SK-N-SH (cell line): ENCODE measurements around the gene CYP2F1.

Experiments used
- CHD2 ChIP-seq: fragments of 150-350 bp; IDR thresholded peaks from 2 replicates; pipeline ENCODE4 v1.6.1; 2018; ENCODE audit warnings: low read length; ENCODE audit not compliant: partially characterized antibody
- EP300 ChIP-seq, 2 experiments: IDR thresholded peaks; 2 replicates each; pipeline versions ENCODE4 v1.4.0 to v1.6.1; 2012; ENCODE audit warnings: borderline replicate concordance in 1 of 2, low read depth in 1 of 2, low read length in 1 of 2
- JUND ChIP-seq: IDR thresholded peaks from 2 replicates; pipeline ENCODE4 v1.4.0; 2012
- MXI1 ChIP-seq: IDR thresholded peaks from 2 replicates; pipeline ENCODE4 v1.6.1; 2012; ENCODE audit warnings: mild to moderate bottlenecking, low read depth, low read length, improper control_type of control experiment
- RFX5 ChIP-seq: IDR thresholded peaks from 2 replicates; pipeline ENCODE4 v1.6.1; 2012; ENCODE audit warnings: mild to moderate bottlenecking, improper control_type of control experiment, low read length
- TCF12 ChIP-seq: IDR thresholded peaks from 2 replicates; pipeline ENCODE4 v1.4.0; 2012
- YY1 ChIP-seq: IDR thresholded peaks from 2 replicates; pipeline ENCODE4 v1.4.0; 2012; ENCODE audit warnings: low read depth, mild to moderate bottlenecking
- TF ChIP-seq, protein P1 (sequence below): fragments of 200-600 bp; sonication (generic); IDR thresholded peaks from 2 replicates; pipeline ENCODE4 v1.6.1; 2017; ENCODE audit warnings: antibody characterized with exemption, mild to moderate bottlenecking, moderate library complexity
- TF ChIP-seq, protein P2 (sequence below): IDR thresholded peaks from 2 replicates; pipeline ENCODE4 v1.4.0; 2012; ENCODE audit warnings: low read depth, borderline replicate concordance
- TF ChIP-seq, protein P3 (sequence below): IDR thresholded peaks from 2 replicates; pipeline ENCODE4 v1.6.1; 2012; ENCODE audit warnings: mild to moderate bottlenecking, low read depth, low read length, moderate library complexity

DNA sequence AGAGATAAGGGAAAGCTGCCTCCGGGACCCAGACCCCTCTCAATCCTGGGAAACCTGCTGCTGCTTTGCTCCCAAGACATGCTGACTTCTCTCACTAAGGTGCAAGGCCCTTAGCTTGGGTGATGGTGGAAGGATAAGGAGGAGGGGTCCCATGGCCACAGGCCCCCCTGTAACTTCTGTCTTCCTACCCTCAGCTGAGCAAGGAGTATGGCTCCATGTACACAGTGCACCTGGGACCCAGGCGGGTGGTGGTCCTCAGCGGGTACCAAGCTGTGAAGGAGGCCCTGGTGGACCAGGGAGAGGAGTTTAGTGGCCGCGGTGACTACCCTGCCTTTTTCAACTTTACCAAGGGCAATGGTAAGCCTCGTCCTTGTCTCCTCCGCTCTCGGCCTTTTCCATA lies 2.0 kb downstream of the CYP2F1 start:
- TF ChIP-seq, protein P1, sequence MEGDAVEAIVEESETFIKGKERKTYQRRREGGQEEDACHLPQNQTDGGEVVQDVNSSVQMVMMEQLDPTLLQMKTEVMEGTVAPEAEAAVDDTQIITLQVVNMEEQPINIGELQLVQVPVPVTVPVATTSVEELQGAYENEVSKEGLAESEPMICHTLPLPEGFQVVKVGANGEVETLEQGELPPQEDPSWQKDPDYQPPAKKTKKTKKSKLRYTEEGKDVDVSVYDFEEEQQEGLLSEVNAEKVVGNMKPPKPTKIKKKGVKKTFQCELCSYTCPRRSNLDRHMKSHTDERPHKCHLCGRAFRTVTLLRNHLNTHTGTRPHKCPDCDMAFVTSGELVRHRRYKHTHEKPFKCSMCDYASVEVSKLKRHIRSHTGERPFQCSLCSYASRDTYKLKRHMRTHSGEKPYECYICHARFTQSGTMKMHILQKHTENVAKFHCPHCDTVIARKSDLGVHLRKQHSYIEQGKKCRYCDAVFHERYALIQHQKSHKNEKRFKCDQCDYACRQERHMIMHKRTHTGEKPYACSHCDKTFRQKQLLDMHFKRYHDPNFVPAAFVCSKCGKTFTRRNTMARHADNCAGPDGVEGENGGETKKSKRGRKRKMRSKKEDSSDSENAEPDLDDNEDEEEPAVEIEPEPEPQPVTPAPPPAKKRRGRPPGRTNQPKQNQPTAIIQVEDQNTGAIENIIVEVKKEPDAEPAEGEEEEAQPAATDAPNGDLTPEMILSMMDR = no peak
- TF ChIP-seq CHD2 (no peak), JUND (no peak), EP300 (IDR thresholded peaks at IDR 0.05; ENCODE audit: borderline replicate concordance in 1 of 2, low read depth in 1 of 2, low read length in 1 of 2) (no peak), TCF12 (no peak), YY1 (no peak), RFX5 (no peak), MXI1 (no peak)
- TF ChIP-seq, protein P2, sequence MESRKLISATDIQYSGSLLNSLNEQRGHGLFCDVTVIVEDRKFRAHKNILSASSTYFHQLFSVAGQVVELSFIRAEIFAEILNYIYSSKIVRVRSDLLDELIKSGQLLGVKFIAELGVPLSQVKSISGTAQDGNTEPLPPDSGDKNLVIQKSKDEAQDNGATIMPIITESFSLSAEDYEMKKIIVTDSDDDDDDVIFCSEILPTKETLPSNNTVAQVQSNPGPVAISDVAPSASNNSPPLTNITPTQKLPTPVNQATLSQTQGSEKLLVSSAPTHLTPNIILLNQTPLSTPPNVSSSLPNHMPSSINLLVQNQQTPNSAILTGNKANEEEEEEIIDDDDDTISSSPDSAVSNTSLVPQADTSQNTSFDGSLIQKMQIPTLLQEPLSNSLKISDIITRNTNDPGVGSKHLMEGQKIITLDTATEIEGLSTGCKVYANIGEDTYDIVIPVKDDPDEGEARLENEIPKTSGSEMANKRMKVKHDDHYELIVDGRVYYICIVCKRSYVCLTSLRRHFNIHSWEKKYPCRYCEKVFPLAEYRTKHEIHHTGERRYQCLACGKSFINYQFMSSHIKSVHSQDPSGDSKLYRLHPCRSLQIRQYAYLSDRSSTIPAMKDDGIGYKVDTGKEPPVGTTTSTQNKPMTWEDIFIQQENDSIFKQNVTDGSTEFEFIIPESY = no peak
- TF ChIP-seq, protein P3, sequence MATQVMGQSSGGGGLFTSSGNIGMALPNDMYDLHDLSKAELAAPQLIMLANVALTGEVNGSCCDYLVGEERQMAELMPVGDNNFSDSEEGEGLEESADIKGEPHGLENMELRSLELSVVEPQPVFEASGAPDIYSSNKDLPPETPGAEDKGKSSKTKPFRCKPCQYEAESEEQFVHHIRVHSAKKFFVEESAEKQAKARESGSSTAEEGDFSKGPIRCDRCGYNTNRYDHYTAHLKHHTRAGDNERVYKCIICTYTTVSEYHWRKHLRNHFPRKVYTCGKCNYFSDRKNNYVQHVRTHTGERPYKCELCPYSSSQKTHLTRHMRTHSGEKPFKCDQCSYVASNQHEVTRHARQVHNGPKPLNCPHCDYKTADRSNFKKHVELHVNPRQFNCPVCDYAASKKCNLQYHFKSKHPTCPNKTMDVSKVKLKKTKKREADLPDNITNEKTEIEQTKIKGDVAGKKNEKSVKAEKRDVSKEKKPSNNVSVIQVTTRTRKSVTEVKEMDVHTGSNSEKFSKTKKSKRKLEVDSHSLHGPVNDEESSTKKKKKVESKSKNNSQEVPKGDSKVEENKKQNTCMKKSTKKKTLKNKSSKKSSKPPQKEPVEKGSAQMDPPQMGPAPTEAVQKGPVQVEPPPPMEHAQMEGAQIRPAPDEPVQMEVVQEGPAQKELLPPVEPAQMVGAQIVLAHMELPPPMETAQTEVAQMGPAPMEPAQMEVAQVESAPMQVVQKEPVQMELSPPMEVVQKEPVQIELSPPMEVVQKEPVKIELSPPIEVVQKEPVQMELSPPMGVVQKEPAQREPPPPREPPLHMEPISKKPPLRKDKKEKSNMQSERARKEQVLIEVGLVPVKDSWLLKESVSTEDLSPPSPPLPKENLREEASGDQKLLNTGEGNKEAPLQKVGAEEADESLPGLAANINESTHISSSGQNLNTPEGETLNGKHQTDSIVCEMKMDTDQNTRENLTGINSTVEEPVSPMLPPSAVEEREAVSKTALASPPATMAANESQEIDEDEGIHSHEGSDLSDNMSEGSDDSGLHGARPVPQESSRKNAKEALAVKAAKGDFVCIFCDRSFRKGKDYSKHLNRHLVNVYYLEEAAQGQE = no peak
